HG03280 (cell line): ENCODE data around the gene KISS1.

Experiments
- ATAC-seq: cut with Tn5 transposase; IDR thresholded peaks from one replicate; pipeline ENCODE4 v1.9.1; 2021; ENCODE audit warnings: mild to moderate bottlenecking, moderate library complexity; ENCODE audit not compliant: unreplicated experiment

The KISS1 gene

DNA sequence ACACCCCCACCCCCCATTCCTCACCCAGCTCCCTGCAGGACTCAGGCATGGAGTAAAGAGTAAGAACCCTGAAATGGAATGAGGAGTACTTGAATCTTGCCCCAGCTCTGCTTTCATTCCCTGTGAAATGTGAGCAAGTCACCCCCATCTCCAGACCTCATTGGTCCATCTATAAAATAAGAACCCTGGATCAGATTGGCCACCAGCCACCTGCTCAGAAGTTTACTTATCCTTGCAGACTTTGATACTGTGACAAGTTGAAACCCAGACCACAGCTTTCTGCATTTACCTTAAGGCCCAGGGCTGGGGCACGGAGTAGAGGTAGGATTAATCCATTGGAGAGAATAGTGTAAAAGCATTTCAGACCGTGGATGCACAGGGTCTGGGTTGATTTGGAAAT lies 2.2 kb downstream of the KISS1 start:
- no peak for ATAC-seq

DNA sequence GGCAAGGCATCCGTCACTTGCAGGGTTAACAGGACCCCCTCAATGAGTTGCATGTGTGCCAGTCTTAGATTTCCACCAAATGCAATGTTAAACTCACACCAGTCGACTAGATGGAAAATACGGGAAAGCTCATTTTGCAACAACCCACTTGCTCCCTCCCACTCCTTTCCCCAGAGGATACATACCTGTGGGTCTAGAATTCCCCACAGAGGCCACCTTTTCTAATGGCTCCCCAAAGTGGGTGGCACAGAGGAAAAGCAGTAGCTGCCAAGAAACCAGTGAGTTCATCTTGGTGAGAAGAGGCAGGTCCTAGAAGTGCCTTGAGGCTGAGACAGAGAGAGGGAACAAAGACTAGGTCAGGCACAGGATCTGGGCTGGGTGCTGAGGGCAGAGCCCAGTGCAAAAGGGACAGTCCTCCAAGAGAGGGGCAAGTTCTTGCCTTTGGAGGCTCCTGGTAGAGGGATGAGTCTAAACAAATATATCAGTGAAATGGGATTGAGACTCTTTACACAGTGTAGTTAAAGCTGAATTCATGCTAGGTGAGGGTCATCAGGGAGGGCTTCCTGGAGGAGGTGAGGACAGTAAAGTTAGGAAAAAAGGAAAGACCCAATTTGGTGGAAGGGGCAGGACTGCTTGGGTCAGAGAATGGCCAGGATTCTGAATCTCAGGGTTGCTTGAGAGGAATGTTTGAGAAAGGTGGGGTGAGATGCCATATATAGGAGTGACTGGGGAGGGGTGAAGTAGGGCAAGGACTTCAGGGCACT lies 3.5 kb downstream of the KISS1 start:
- no peak for ATAC-seq

DNA sequence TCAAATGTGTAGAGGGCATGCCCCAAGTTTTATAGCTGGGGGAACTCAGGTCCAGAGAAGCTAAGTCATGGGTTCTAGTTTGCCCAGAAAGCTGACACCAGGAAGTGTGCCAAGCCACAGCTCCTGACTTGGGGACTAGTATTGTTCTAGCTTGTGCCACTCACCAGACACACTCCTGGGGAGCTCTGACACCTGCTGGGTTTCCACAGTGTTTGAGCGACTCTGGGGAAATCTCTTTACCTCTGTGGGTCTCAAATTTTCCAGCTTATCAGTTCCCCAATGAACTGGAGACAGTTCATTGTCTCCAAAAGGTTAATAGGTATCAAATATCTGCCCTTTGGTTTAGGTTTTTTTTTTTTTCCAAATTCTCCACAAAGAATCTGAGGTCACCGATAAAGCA lies 4.2 kb downstream of the KISS1 start:
- no peak for ATAC-seq

DNA sequence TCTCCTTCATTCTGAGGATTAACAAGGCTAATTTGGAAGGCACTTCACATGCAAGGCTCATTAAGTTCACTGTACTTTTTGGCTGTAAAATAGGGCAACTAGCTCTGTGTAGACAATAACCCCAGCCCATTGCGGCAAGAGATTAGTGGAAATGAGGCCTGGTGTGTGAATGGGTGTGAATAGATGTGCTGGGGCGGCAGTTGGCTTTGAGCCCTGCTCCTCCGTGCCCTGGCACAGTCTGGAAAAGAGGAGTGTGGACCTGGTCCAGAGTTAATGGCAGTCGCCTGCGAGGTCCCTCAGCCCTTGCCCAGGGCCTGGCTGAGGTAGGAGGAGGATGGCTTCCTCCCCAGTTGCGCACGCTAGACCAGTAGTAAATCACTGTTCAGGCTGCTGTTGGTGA lies 4.8 kb downstream of the KISS1 start:
- no peak for ATAC-seq

DNA sequence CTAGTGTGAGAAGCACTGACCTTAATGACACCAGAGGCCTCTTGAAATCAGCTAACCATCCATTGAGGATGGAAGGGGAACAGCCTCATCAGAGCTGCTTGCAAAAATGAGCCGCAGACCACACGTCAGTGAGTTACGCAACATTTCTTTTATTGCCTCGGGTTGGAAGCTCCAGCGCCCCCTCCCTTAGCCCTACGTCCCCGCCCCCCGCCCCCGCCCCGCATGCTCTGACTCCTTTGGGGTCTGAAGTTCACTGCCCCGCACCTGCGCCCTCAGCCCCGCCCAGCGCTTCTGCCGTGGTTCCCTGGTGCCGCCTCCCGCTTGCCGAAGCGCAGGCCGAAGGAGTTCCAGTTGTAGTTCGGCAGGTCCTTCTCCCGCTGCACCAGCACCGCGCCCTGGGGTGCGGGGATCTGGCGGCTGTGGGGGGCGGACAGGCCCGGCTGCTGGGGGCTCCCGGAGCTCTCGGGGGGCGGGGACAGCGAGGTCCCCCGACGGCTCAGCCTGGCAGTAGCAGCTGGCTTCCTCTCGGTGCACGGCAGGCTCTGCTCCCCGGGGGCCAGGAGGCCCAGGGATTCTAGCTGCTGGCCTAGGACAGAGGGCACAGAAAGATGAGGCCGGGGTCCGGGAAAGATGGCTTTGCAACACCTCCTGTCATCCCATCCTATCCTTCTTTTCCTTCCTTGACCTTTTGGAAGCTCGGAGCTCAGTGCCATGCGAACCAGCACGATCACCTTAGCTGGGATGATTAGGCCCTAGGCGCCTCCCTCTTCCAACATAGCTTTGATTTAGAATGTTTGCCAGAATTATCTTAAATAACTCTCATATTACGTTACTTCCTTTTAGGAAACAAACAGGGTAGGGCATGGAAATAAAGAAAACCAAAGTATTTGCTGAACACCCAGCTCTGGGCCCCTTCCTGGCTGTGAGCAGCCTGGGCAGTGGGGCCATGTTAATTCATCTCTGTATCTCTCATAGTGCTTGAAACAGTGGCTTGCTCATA lies 5.8 kb downstream of the KISS1 start:
- no peak for ATAC-seq

DNA sequence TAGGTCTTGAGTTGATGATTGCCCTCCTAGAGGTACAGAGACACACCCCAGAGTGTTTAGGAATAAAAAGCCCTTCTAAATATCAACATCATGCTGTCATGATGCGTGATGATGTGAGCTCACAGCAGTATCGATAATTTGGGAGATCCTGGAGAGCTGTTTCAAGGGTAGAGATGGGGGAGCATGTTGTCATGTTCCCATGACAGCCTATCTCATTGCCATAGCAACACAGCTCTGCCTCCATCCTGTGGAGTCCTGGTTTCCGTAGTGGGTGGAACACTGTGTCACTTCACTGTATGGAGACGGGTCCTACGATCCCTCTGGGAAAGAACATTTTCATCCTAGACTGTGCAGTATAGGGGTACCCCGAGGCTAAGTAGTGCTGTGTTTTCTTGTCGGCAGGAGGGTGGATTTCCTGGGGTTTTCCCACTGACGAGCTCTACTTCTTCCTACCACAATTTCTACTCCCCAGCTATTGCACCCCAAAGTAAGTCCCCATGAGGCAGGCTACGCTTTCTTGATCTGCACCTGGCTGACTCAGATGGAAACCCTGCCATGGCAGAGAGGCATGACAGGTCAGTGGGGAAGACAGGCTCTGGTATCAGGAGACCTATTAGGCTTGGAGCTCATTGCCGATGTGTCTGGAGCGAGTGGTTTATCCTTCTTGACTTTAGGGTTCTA lies 7.2 kb downstream of the KISS1 start:
- no peak for ATAC-seq

DNA sequence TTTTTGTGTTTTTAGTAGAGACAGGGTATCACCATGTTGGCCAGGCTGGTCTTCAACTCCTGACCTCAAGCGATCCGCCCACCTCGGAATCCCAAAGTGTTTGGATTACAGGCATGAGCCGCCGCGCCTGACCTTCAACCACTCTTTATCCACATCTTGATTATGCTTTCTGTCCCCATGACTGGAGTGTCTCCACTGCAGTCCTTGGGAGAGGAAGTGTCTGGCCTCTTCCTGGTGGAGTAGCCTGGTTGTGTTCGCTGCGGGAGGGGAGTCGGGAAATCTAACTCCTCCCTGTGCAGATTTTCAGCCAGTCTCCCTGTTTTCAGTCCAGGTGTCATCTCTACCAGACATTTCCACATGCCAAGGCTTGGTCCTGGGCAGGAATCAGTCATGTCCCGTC lies 9.7 kb downstream of the KISS1 start:
- ATAC-seq = no peak

DNA sequence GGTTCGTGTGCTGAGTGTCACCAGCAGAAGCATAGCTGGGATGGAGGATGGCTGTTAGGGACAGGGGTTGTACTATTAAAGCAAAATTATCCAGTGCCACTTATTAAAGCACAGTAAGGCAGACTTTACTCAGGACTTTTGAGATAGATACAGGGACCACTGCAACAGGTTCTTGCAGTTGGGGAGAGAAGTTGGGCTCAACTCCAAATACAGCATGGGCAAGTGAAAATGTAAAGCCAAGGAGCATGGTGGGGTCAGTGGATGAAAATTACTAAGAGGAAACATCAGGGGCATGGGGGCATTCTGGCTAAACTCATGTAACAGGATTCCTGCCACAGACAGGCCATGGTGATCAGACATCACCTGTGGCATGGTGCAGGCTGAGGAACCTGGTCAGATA lies 15.2 kb downstream of the KISS1 start:
- no peak for ATAC-seq

DNA sequence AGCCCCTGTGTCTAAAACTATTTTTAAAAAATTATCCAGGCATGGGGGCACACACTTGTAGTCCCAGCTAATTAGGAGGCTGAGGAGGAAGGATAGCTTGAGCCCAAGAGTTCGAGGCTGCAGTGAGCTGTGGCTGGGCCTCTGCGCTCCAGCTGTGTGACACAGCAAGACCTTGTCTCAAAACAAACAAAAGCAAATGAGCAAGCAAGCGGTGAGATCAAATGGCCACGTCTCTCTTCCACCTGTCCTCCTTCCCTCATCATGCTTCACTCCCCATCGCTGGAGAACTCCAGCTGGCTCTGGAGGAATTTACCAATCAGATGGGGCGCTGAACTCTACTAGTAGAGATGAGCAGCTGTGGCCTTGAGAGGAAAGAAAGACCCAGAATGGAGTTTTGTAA lies 16.2 kb downstream of the KISS1 start:
- no peak for ATAC-seq

DNA sequence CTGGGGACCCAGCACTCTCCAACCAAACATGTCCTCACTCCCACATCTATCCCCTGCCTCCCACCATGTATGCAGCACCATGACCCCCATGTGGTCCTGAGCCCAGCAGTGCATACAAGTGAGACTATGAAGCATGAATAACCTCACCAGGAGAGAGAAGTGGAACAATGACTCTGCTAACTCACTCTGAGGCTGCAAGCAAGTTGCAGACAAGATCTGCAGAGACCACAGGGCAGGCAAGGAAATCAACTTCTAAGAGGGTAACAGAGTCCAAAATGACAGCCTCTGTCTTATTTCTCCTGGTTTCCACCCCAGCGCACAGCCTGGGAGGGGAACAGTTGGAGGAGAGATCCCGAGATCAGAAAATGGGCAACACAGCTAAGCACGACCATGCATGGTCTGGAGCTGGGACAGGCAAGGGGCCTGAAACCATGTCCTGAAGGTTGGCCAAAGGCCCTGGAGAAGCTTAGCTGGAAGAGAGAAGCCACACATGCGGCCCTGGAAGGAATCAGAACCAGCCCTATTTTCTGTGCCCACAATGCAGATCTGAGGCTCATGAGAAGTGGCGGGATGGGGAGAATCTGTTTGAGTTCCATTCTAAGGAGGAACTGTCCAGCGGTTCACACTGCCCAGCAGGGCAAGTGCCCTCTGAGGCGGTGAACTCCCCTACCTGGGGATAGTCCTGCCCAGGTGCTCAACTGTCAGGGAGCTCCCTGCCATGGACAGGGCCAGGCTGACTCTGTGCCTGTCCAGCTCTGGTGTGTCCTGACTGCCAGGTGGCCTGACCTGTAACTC lies 17.6 kb downstream of the KISS1 start:
- no peak for ATAC-seq

DNA sequence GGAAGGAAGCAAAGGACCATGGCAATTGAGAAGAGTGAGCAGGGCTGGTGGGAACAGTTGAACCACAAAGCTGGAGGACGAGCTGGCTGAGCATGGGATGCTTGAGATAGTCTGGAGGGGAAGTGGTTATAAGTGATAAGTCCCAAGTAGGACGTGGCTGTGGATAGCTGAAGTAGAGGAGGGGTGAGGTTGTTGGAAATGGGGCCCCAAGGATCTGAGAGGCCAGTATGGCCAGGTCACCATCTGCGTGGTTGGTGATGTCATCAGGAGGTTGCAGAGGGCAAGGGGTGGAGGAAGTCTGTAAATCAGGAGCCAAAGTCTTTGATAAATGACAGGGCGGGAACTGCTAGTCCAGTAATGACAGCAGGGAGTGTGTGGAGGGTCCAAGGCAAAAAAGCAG lies 19.2 kb downstream of the KISS1 start:
- no peak for ATAC-seq

DNA sequence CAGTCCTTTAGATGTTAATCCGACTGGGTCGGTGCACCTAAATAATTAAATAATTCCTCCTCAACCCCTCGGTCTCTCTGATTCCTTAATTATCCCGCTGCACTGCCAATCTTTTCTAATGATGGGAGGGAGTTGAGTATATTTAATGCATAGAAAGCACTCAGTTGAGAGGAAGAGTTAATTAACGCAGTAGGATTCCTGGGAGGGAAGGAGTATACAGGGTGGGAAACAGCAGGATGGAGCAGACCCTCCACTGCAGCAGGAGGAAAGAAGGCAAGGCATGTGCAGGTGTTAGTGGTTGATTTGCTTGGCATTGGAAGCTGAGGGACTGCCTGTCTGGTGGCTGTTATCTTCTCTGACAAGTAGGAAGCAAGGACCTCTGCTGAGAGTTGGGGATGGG lies 20.2 kb downstream of the KISS1 start:
- no peak for ATAC-seq

DNA sequence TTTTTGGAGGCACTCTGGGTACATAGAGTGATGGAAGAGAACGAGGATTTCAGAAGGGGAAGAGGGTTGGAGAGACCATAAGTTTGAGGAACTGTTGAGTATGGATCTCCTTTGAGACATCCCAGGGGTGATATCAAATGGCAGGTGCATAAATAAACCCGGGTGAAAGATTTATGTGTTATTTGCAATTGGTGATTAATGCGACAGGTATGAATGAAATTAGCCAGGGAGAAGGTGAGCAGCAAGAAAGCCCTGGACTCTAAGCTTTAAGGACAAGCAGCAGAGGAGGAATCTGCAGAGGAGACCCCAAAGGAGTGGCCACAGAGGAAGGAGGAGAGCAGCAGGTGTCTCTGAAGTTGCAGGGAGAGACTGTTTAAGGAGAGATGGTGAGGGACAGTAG lies 21.3 kb downstream of the KISS1 start:
- ATAC-seq = no peak

DNA sequence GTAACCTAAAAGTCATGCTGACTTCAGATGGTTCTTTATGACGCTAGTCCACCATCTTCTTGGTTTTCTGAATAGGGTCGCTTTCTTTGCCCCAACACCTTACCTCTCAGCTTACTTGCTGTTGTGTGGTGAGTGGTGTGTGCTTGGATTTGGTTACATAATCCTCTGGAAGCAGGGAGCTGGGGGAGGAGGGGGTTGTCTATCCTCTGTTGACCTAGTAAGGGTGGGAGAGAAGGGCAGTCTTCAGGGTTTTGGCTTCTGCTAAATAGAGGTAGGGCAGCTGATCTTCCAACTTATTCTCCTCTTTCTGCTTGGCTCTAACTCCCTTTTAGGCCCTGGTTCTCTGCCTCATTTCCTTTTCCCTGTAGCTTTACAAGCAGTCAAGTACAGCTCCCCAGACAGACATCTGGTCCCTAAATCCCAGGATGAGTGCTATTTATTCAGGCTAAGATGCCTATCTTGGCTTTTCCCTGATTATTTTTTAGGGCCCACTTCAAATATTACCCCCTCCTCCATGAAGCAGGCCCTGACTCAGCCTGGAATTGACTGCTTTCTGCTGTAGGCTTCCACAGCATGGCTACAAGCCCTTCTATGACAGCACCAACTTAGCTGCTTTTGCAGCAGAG lies 23.8 kb downstream of the KISS1 start:
- no peak for ATAC-seq

DNA sequence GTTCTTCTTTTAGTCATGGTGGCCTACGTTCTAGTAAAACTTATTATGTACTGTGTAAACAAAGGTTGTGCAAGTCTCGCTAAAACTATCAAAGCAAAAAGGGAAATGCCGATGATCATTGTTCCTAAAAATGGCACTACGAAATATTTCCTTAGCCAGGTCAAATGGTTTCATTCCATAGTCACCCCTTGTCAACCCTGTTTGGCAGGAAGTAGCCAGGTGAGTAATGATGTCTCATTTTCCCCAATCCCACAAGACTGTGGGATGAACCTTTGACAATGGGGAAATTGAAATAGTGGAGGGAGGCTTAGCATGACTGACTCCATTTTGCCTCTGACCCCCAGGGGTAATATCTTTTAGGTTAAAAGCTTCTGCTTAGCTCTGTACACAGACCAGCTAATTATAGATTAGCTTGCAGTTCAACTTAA lies 24.5 kb downstream of the KISS1 start:
- ATAC-seq = no peak

DNA sequence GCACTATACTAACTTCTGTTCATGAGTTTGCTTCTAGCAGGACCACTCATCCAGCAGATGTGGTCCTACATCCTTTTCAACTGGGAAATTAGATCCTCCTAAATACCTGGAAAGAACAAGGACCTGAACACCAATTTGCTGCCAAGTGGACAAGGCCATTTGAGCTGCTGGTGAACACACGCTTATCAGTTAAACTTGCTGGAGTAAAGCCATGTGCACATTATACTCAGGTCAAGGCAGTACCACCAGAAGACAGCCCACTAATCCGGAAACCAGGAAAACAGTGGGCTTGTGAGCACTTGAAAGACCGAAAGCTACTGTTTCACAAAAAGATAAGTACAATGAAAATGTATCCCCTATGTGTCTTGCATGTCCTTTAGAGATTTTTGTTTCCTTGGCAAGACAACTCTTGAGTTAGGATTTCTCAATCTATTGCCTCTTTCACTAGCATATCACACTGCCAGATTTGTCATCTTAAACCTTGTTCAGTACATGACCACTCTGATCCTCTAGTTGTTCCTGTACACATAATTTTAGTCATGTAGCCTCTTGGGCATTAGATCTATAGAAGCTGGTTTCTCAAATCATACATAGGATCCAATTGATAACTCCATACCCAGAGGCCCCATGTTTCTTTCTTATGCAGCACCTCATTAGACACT lies 25.7 kb downstream of the KISS1 start:
- ATAC-seq = no peak

DNA sequence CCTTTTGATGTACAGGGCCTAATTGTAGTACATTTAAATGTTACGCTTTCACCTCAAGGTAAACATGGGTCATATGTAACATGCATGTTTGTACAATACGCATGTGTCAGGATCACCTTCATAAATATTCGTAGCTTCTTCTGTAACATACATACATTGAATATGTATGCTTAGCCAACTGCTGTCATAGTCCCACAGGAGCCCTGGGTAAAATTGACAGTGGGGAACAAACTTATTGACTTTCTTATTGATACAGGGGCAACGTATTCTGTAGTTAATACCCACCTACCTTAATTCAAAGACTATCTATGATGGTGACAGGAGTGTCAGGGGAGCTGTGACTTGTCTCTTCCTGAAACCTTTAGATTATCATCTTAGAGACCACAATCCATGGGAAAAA lies 26.4 kb downstream of the KISS1 start:
- no peak for ATAC-seq

DNA sequence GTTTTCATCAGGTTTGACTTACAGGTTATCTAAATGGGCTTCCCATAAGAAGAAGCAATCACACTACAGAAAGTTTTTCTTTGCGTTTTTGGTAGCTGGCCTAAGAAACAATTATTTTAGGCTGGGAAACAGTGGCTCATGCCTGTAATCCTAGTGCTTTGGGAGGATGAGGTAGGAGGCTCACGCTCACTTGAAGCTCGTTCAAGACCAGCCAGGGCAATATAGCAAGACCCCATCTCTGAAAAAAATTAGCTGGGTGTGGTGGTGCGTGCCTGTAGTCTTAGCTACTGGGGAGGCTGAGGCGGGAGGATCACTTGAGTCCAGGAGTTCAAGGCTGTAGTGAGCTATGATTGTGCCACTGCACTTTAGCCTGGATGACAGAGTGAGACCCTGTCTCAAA lies 28.6 kb downstream of the KISS1 start:
- ATAC-seq = no peak

DNA sequence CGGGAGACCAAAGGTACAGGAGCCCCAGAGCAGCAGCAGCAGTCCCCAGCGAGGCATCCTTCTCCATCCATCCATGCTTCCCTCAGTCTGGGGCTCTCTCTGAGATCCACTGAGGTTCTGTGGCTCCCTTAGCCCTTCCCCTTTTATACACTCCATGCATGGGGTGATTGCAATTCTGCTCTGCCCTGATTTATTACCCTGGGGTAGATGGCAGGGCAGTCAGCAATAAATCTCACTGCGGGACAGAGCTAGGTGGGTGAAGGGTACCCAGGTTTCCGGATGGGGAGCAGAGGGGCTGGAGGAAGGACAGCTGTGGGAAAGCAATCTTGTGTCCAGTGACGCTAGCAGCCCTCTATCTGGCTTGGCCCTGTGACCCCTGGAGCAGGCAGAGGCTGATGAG lies 30.1 kb downstream of the KISS1 start, which contains the start of gene REN:
TSS of gene REN (minus strand) at position 119 of the 400 bp plus-strand sequence. CDS start at position 75, 44 bp downstream.
- no peak for ATAC-seq
